KMS-11 (cell line): ENCODE data around the gene ERCC6L.
A peak's percentile ranks its signal among the peaks of the same experiment; 100 is the strongest.

Experiments used
- H2AFZ ChIP-seq: fragments of 200-600 bp; sonication (generic); 2 replicates; pipeline ENCODE4 v1.6.1; 2016; ENCODE audit warnings: antibody characterized with exemption, mixed run types, low read depth
- H3K27ac ChIP-seq: fragments of 200-600 bp; sonication (generic); 2 replicates; pipeline ENCODE4 v1.6.1; 2016; ENCODE audit warnings: mild to moderate bottlenecking, mixed run types
- H3K27me3 ChIP-seq: fragments of 200-600 bp; sonication (generic); 2 replicates; pipeline ENCODE4 v1.6.1; 2017; ENCODE audit warnings: mild to moderate bottlenecking, low read depth, mixed run types, moderate library complexity; ENCODE audit not compliant: insufficient read depth
- H3K36me3 ChIP-seq: fragments of 200-600 bp; sonication (generic); 2 replicates; pipeline ENCODE4 v1.6.1; 2017; ENCODE audit warnings: mild to moderate bottlenecking, mixed run types; ENCODE audit not compliant: insufficient read depth
- H3K4me1 ChIP-seq: fragments of 200-600 bp; sonication (generic); 2 replicates; pipeline ENCODE4 v1.6.1; 2016; ENCODE audit warnings: mild to moderate bottlenecking, low read depth, mixed run types; ENCODE audit not compliant: poor library complexity, severe bottlenecking
- H3K4me2 ChIP-seq: fragments of 200-600 bp; sonication (generic); 2 replicates; pipeline ENCODE4 v1.7.0; 2016; ENCODE audit warnings: mild to moderate bottlenecking, mixed run types
- H3K4me3 ChIP-seq: fragments of 200-600 bp; sonication (generic); IDR thresholded peaks from 2 replicates; pipeline ENCODE4 v1.6.1; 2017; ENCODE audit warnings: low read depth, low read length, mixed read lengths; ENCODE audit not compliant: insufficient read depth
- H3K79me2 ChIP-seq: fragments of 200-600 bp; sonication (generic); 2 replicates; pipeline ENCODE4 v1.6.1; 2016; ENCODE audit warnings: low read depth, mixed run types; ENCODE audit not compliant: insufficient read depth
- H3K9ac ChIP-seq: fragments of 200-600 bp; sonication (generic); 2 replicates; pipeline ENCODE4 v1.6.1; 2016; ENCODE audit warnings: mild to moderate bottlenecking, mixed run types
- H4K20me1 ChIP-seq: fragments of 200-600 bp; sonication (generic); 2 replicates; pipeline ENCODE4 v1.6.1; 2016; ENCODE audit warnings: mild to moderate bottlenecking, mixed run types; ENCODE audit not compliant: insufficient read depth
- CTCF ChIP-seq: fragments of 200-600 bp; sonication (generic); conservative IDR thresholded peaks from 2 replicates; pipeline ENCODE4 v1.6.1; 2017; ENCODE audit warnings: low read depth, mild to moderate bottlenecking, antibody characterized with exemption, low read length, moderate library complexity, mixed read lengths

Gene ERCC6L

GRCh38 chrX:72238721-72239475 is at the start of gene ERCC6L:
TSS of gene ERCC6L (minus strand) at chrX:72239027. CDS start at chrX:72238911, 116 bp downstream.
- Histone ChIP-seq H3K4me2 (no peak within 1 kb of the TSS), H3K79me2 (no peaks in the 10 kb centered on the region), H3K27ac (no peak within 1 kb of the TSS), H3K36me3 (no peaks in the 10 kb centered on the region), H4K20me1 (no peaks in the 10 kb centered on the region), H3K4me1 (no peaks in the 10 kb centered on the region), H3K9ac (no peak within 1 kb of the TSS), H2AFZ (no peak within 1 kb of the TSS), H3K27me3 (no peaks in the 10 kb centered on the region), H3K4me3 (no peak within 1 kb of the TSS)
- no peak for TF ChIP-seq CTCF

DNA sequence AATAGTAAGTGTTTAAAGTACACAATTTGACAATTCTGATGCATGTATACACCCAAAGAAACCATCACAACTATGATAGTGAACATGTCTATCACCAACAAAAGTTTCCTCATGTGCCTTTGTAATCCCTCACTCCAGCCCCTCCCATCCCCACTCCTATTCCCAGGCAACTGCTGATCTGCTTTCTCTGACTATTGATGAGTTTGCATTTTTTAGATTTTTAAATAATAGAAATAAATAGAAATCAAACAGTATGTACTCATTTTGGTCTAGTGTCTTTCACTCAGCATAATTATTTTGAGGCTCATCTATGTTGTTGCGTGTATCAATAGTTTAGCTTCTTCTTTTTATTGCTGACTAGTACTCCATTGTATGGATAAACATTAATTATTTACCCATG is 43.5 kb upstream of the ERCC6L start:
- no peak for TF ChIP-seq CTCF
- Histone ChIP-seq H3K9ac (no peak overlapping the region), H2AFZ (no peak overlapping the region), H3K79me2 (no peaks in the 10 kb centered on the region), H3K4me1 (no peaks in the 10 kb centered on the region), H3K27me3 (no peaks in the 10 kb centered on the region), H3K4me2 (no peak overlapping the region), H3K27ac (no peak overlapping the region), H3K36me3 (no peaks in the 10 kb centered on the region), H4K20me1 (no peaks in the 10 kb centered on the region), H3K4me3 (no peak overlapping the region)

DNA sequence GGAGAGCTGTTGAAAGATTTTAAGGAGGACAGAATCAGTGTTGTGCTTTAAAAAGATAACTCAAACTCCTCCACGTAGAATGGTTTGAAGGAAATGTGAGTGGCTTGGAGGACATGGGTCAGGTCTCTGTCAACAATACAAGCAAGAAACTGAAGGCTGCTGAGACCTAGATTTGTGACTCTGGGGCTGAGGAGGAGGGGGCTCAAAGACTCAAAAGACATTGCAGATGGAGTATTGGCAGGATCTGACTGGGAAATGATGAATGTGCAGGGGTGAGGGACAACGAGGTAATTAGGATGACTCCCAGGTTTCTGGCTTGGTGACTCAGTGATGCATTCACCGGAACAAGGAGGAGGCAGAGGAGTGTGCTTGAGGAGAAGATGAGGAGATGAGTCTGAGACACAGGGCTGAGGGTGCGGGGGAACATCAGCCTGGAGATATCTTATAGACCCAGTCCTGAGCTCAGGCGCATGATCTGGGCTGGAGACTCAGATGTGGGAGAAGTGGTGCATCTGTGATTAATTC is 41.6 kb upstream of the ERCC6L start:
- Histone ChIP-seq H3K36me3 (peaks cover 8% of the 10 kb centered on the region; the same call in 1 of the 2 replicates), H2AFZ (no peak overlapping the region), H4K20me1 (no peaks in the 10 kb centered on the region; the same call in 1 of the 2 replicates), H3K9ac (no peak overlapping the region), H3K4me3 (no peak overlapping the region), H3K79me2 (peaks cover 17% of the 10 kb centered on the region), H3K4me2 (no peak overlapping the region), H3K27me3 (no peaks in the 10 kb centered on the region), H3K4me1 (peaks cover 7% of the 10 kb centered on the region), H3K27ac (no peak overlapping the region)
- TF ChIP-seq CTCF: no peak

DNA sequence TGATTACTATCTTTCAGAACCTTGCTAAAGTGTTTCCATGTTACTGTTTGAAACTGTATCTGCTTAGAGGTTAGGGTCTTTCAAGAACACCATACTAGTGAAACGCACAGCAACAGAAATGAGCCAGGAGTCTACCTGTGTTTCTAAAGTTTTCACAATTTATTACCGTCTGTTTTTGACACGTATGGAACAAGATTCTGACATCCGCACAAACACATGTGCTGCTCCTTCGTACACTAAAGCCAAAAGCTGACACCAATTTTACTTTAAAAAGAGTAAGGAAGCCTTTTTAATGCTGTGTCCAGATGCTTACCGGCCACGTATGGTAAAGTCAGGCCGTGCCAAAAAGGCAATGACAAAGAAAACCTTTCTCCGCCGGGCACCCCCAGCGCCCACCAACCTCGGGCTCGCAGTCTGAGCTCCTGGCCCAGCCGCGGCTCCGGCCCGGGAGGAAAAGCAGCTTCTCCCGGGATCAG is 37.7 kb upstream of the ERCC6L start:
- Histone ChIP-seq H4K20me1 (peaks cover 8% of the 10 kb centered on the region; the same call in 1 of the 2 replicates), H2AFZ (peak overlapping the region; percentile 87; the same call in 1 of the 2 replicates), H3K79me2 (peaks cover 30% of the 10 kb centered on the region), H3K9ac (peak overlapping the region; percentile 97), H3K4me1 (peaks cover 21% of the 10 kb centered on the region), H3K27me3 (no peaks in the 10 kb centered on the region), H3K4me2 (peak overlapping the region; percentile 98), H3K36me3 (peaks cover 21% of the 10 kb centered on the region; the same call in 1 of the 2 replicates), H3K27ac (peak overlapping the region; percentile 79), H3K4me3 (no peak overlapping the region)
- TF ChIP-seq CTCF: no peak
